ENCODE measurements around the gene LAPTM5.
"Not testable (repeated sequence)": the region's sequence is repeated elsewhere in the genome, so short reads cannot be mapped to it uniquely, and the experiment has no call there.

Gene LAPTM5

GRCh38 chr1:30768830-30769718, 11.5 kb upstream of the LAPTM5 start:
- no peak for DNase-seq (ENCODE audit: low read depth)

DNA sequence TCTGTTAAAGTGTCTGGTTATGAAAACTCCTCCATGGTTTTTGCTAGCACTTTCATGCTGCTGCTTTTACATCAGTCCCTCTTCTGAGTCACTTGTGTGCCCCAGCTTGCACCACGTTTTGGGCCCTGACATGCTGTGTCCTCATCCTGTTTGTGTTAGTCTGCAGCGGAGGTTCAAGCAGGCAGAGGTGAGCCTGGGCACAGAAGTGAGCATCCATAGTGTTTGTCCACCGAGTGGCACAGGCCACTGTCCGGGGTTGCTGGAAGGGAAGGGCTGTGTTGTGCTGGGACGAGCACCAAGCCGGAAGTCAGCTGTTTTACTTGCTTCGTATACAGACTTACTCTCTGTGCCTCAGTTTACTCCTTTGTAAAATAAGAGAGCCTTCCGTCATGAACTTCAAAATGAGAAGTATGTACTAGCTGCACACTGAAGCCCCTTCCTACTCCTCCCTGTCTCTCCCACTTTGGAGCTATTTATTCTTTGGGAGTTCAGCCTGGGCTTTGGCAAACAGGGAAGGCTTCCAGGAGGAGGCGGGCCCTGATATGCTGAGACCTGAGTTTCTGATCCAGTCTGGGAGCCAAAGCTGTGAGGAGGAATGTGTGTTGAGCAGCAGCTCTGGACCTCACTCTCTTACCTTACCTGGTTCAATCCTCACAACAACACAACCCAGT, 10.7 kb upstream of the LAPTM5 start:
- DNase-seq (ENCODE audit: low read depth), result no peak

GRCh38 chr1:30766948-30767347, 9.4 kb upstream of the LAPTM5 start:
- not testable (repeated sequence) for DNase-seq (ENCODE audit: low read depth)

DNA sequence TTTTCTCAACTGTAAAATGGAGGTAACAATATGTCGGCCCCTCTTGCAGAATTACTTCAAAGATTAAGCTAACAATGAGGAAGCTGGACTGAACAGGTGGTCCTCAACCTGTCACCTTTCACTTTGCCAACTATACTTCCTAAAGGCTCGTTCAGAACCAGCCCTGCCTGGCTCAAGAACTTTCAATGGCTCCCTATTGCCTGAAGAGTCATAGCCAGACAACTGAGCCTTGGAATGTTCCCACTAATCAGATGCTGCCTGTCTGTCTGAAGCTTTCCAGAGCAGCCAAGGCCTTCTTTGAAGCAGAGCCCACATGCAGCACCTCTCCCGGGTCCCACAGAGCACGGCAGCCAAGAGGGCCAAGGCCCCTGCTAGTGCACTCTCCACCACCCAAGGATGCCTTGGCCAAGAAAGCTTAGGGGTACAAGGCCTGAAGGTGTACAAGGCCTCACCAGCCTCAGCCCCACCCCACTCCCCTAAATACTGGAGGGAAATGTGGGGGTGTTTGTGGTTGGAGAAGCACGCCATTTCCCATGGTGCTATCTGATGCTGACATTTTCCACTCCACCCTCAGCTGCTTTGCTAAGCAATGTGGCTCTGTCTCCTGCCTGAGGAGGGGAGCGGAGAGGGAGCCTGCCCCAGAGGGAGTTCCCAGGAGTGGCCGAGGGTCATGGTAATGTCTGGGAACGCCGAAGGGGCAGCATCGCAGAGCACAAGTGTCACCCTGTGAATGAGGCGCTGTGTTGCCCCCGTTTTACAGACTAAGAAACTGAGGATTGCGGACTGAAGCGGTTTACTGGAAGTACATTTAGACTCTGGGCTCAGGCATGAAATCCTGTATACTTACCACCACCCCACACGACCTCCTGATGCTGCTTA, 8.2 kb upstream of the LAPTM5 start:
- DNase-seq (ENCODE audit: low read depth), result no peak

DNA sequence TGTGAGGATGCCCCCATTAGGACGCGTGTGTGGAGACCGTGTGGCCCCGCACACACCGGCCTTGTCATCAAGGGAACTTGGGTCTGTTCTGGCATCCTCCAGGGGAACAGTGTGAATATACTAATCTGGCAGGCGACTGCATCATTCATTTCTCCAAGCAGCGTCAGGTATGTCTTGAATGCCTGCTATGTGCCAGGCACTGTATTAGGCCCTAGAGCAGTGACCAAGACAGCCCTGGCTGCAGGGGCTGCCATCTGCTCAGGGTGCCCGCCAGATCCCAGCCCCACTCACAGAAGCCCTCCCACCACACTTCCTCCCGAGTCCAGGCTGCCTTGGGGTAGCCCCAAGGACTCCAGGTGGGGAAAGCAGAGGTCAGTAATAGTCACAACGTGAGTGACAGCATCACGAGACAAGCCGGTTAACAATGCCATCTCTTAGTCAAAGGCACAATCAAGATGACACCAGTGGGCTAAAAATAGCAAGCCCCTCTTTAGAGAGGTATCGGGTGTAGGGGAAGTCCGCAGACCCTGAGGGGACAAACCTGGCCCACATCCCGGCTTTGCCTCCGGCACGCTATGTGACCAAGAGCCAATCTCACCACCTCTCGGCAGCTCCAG, 7.5 kb upstream of the LAPTM5 start:
- no peak for DNase-seq (ENCODE audit: low read depth)

- DNase-seq (ENCODE audit: low read depth), result no peak
These were observed 6.8 kb upstream of the LAPTM5 start for GRCh38 chr1:30764396-30764795.

- no peak for DNase-seq (ENCODE audit: low read depth)
These were observed 6.2 kb upstream of the LAPTM5 start for GRCh38 chr1:30763651-30764248.

DNA sequence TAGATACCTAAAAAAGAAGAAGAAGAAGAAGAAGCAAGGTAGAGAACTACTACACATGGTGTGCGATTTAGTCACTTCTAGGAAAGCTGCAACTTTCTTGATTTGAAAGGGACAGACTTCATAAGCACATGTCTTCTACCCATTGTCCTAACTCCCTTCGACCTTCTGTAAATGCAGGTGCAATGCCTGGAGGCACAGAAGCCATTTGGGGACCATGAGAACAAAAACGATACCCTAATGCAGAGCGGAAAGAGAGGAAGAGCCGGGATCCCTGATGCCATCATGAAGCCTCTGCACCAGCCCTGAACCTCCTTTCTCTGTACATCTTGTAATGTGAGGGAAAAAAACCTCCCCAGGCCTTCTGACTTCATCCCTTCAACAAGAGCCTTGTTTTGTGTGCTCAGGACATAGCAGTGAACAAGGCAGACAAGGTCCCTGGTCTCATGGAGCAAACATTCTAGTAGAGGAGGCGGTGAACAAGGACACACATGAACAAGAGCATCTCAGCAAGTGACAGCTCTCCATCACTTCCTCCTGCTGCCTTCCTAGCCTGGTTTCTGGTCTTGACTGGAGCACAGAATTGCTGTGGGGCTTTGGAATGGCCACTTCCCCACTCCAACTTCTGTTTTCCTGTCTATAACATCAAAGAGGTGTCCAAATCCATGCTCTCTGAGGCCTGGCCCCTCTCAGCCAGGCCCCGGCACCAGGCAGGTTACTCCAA, 5.5 kb upstream of the LAPTM5 start:
- DNase-seq (ENCODE audit: low read depth), result no peak

DNA sequence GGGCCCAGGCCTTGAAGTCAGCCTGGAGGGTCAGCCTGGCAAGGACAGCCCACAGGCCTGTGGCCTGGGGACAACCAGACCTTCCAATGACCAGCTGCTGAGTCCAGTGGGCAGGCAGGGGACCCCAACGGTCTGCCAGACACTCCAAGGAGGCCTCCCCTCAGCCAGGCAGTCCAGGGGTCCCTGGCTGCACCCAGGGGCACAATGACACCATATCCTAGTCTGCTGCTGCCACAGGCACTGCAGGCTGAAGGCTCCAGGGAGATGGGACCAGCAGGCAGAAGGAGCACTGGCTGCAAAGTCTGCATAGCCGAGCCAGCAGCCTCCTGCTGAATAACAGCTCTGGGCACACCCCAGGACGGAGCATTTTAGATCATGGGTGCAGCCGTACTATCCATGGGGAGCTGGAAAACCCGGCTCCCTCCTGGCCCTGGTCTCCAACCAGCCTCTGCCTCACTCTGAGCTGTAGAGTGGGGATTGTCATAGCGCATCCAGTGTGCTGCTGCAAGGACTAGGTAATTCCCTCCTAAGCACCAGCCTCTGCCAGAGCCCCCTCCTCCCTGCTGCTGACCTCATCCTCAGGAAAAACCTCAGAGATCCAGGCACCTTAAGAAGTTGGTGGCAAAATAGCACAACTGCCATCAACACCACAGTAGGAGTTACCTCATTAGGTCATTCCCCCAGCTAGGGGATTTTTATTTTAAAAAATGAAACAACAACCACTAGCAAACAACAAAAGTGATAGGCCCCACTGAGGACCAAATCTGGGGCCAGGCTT, 4.8 kb upstream of the LAPTM5 start:
- DNase-seq (ENCODE audit: low read depth), result no peak

DNA sequence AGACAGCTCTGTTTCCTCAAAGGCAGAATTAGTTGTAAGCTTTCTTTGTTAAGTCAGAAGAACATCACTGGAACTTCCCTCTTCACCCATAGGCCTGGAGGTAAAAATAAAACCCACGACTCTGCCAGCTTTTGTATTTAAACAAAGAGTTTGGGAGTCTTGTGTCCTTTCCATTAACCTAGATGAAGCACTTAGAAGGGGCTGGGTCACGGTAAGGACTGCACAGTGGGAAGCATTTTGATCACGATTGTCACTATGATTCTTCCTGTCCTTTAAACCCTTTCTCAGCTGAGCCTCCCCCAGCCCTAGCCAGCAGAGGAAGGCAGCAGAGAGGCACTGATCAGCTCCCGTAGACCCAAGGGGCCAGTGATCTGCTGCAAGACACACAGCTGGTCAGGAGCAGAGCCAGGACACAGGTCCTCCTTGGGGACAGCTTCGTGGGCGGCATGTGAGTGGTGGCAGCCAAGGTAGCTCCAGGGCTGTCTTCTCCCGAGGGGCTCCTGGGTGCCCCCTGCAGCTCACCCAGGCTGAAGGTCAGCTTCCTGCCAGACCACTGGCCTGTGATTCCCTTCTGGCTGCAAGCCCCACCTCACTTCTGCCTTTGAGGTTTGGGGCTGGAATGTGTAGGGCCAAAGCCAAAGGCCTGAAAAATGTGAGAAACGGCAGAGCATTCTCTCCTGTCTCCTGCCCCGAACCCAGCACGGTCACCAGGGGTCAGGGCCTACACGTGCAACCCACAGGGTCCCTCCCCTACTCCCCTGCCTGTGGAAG, 4.0 kb upstream of the LAPTM5 start:
- no peak for DNase-seq (ENCODE audit: low read depth)

GRCh38 chr1:30760596-30761324, 3.2 kb upstream of the LAPTM5 start:
- DNase-seq (ENCODE audit: low read depth), result no peak

DNA sequence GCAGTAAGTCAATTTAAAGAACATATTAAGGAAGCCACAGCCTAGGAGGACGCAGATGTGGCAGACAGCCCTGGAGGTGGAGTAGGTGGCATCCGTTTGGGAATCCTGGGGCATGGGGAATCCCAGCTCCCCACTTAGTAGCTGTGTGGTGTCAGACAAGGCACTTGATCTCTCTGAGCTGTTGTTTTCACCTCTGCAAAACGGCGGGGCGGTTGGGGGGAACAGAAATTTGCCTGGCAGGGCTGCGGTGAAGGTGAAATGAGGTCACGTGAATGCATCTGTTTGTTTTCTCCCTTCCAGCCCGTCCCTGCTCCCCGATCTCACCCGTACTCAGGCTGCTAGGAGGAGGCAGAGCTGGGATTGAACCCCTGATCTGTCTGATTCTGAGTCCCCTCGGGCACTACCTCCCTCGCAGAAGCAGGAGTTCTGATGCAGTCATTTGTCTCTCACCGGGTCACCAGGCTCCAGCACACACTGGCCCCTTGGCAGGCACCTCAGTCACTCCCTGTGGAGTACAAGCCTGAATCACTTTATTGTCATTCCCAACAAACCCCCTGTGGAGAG, 2.2 kb upstream of the LAPTM5 start:
- no peak for DNase-seq (ENCODE audit: low read depth)

GRCh38 chr1:30758785-30759380, 1.3 kb upstream of the LAPTM5 start:
- no peak for DNase-seq (ENCODE audit: low read depth)

- DNase-seq (ENCODE audit: low read depth), result no peak
These were observed 631 bp upstream of the LAPTM5 start for GRCh38 chr1:30758121-30758688.

DNA sequence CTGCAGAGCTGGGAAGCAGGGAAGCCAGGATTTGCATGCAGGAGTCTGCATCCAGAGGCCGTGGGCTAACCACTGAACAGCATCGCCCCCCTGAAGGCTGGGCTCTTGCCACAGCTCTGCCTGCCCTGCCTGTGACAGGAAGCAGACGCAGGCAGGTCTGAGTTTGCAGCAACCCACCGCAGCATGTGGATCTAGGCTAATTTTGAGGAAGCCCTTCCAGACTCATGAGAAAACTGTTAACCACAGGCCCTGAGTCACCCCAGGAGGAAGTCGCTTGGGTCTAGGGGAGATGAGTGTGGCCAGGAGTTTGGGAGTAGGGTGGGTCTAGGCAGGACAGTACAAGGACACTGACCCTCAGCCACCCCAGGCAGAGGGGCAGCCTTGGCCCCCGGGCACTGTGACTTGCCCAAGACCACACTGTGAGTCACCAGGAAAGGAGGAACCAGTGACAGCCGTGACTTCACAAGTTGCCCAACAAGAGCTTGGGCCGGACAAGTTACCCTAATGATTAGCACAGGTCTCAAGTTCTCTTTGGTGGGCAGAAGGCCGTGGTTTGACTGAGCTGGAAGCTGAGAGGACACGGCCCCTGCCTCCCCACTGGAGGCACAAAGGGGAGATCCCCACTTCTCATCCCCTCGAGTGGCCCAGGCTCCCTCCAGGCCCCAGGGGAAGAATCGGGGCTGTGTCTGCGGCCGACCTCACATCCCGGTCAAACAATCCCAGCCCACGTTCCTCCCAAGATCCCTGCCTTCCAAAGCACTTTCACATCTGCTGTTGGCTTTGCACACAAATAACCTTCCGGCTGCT, 826 bp downstream of the LAPTM5 start:
- DNase-seq (ENCODE audit: low read depth), result no peak

- DNase-seq (ENCODE audit: low read depth), result no peak
These were observed 1.4 kb downstream of the LAPTM5 start for GRCh38 chr1:30756206-30756544.

DNA sequence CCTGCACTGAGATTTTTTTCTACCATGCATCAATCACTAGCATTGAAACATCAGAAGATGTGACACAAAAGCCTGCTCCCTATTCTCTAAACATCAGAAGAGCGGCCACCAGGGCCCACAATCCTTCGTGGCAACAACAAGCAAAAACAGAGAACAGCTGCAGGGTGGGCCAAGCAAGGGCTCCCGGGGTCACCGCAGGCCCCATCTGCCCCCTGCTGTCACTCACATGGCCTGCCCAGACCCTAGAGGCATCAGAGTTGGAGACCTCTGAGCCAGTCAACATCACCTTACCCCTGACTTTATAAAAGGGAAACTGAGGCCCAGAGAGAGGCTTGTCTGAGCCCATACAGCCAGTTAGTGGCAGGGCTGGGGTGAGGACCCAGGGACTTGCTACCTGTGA, 1.8 kb downstream of the LAPTM5 start:
- no peak for DNase-seq (ENCODE audit: low read depth)

Measured in fibroblast of the conjunctiva (primary cell).